Measurements from ENCODE around the gene ZG16B.

- TF ChIP-seq CTCF (IDR thresholded peaks at IDR 0.05) (no peak), POLR2A (IDR thresholded peaks at IDR 0.05) (no peak)
Observed at GRCh38 chr16:2822496-2822895, 7.6 kb upstream of the ZG16B start.
